MCF 10A (cell line): ENCODE results near the gene CSF1R. TPM values are rescaled to one million over a fixed set of nuclear protein-coding genes. Genes with fewer than 3 reads are reported as not detected.

Experiments
- BruUV-seq: library from RNA; stranded (reverse); fragments of 400-500 nt; replicated peaks from 2 replicates; lab custom pipeline; 2021; lab: Mats Ljungman, UMichigan
- CTCF ChIA-PET: fragments of 300-600 bp; sonication (Branson Sonifier 250); formaldehyde crosslinking; extraction: SDS; loops from one replicate; lab custom pipeline; 2021; ENCODE audit warnings: antibody characterized with exemption, inconsistent platforms; lab: Yijun Ruan, JAX
- POLR2A ChIA-PET: fragments of 300-600, 350-650 bp; sonication (Branson Sonifier 250); formaldehyde crosslinking; extraction: SDS; loops from one replicate; lab custom pipeline; 2020; ENCODE audit warnings: antibody characterized with exemption, inconsistent platforms; lab: Yijun Ruan, JAX
- DNase-seq: peaks from one replicate; pipeline ENCODE4 v3.0.0-alpha.2; 2018; ENCODE audit not compliant: unreplicated experiment
- H3K27ac Mint-ChIP-seq: one replicate; pipeline ENCODE4 v1.8.0; 2022; ENCODE audit warnings: mild to moderate bottlenecking, low read depth, mixed read lengths; ENCODE audit not compliant: unreplicated experiment
- H3K27me3 Mint-ChIP-seq: one replicate; pipeline ENCODE4 v1.8.0; 2022; ENCODE audit warnings: mixed read lengths; ENCODE audit not compliant: insufficient read depth, unreplicated experiment
- H3K36me3 Mint-ChIP-seq: one replicate; pipeline ENCODE4 v1.8.0; 2022; ENCODE audit warnings: mild to moderate bottlenecking, moderate library complexity, mixed read lengths; ENCODE audit not compliant: insufficient read depth, unreplicated experiment
- H3K4me1 Mint-ChIP-seq: one replicate; pipeline ENCODE4 v1.8.0; 2022; ENCODE audit warnings: mixed read lengths; ENCODE audit not compliant: insufficient read depth, unreplicated experiment
- H3K4me3 Mint-ChIP-seq: one replicate; pipeline ENCODE4 v1.8.0; 2022; ENCODE audit warnings: mild to moderate bottlenecking, moderate library complexity, mixed read lengths; ENCODE audit not compliant: unreplicated experiment
- H3K9me3 Mint-ChIP-seq: one replicate; pipeline ENCODE4 v1.8.0; 2022; ENCODE audit warnings: mixed read lengths; ENCODE audit not compliant: unreplicated experiment
- intact Hi-C: fragments of 100-400 bp; cut with micrococcal nuclease; formaldehyde crosslinking; loops from 2 replicates; pipeline ENCODE4 v1.14.1; 2022
- total RNA-seq: library from RNA; stranded (reverse); gene quantifications from 2 replicates; pipeline ENCODE4 v1.2.3, GENCODE V29; 2022
- TF ChIP-seq, protein P1 (sequence below): fragments of 200-600 bp; IDR thresholded peaks from one replicate; pipeline ENCODE4 v1.8.0; 2022; ENCODE audit warnings: antibody characterized with exemption, mild to moderate bottlenecking; ENCODE audit not compliant: unreplicated experiment

CSF1R gene
- total RNA-seq, 1 experiment from 2014 or later = 1.6 TPM

- TF ChIP-seq, protein P1, sequence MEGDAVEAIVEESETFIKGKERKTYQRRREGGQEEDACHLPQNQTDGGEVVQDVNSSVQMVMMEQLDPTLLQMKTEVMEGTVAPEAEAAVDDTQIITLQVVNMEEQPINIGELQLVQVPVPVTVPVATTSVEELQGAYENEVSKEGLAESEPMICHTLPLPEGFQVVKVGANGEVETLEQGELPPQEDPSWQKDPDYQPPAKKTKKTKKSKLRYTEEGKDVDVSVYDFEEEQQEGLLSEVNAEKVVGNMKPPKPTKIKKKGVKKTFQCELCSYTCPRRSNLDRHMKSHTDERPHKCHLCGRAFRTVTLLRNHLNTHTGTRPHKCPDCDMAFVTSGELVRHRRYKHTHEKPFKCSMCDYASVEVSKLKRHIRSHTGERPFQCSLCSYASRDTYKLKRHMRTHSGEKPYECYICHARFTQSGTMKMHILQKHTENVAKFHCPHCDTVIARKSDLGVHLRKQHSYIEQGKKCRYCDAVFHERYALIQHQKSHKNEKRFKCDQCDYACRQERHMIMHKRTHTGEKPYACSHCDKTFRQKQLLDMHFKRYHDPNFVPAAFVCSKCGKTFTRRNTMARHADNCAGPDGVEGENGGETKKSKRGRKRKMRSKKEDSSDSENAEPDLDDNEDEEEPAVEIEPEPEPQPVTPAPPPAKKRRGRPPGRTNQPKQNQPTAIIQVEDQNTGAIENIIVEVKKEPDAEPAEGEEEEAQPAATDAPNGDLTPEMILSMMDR = no peak
- Mint-ChIP-seq H3K4me1 (peaks cover 11% of the 10 kb centered on the region), H3K4me3 (no peak overlapping the region), H3K27ac (no peak overlapping the region), H3K9me3 (no peaks in the 10 kb centered on the region), H3K36me3 (peaks cover 93% of the 10 kb centered on the region), H3K27me3 (no peaks in the 10 kb centered on the region)
- DNase-seq = no peak
- intact Hi-C loops = no loop called here
- CTCF ChIA-PET = no interaction called here
- POLR2A ChIA-PET = no interaction called here
- no TSS peak for BruUV-seq
Measured at GRCh38 chr5:150013931-150014330, 72.4 kb downstream of the CSF1R start.

DNA sequence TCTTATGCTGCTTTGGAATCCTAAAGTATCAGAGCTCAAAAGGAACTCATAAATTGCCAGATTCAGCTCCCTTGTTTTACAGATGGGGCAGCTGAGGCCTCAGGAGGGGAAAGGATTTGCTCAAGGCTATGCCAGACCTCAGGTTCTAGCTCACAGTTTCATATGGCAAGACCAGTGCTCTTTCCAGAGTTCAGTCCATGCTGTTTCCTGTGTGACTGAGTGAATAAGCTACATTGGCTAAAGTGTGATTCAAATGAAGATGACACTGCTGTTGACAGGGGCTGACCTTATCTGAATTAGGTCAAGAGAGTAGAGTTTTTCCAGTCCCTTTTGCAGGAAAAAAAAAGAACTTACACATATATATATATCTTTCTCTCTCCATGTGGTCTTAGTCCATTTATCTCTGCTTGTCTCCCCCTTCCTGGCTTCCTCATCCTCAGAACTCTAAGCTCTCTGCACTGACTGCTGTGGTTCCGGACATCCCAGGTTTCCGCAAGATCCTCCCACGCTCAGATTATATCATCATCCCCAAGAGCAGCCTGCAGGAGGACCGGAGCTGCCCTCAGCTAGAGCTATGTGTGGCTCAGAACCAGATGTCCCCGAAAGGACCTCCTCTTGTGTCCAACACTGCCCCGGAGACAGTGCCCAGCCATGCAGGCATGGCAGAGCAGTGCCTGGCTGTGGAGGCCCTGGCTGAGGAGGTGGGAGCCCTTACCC lies 76.5 kb downstream of the CSF1R start:
- POLR2A ChIA-PET = interaction anchor here (0.8 to 1.9 kb wide), 5 partner anchors 10 to 50 kb away, joined by 3 to 6 read pairs (median 3); partner anchors contain the start of genes HMGXB3, SLC26A2 and TIGD6
- DNase-seq = no peak
- no TSS peak for BruUV-seq
- TF ChIP-seq, protein P1 = no peak
- intact Hi-C loops = loop anchor here (10.0 kb wide), 1 partner anchor 425 kb away; no protein-coding TSS in a partner anchor
- no peaks in the 10 kb centered on the region for H3K27me3 Mint-ChIP-seq
- CTCF ChIA-PET = interaction anchor here (0.7 to 2.7 kb wide), 5 partner anchors 8 to 427 kb away, joined by 3 to 10 read pairs (median 3); no protein-coding TSS in a partner anchor
- no peaks in the 10 kb centered on the region for H3K4me1 Mint-ChIP-seq
- H3K9me3 Mint-ChIP-seq = no peaks in the 10 kb centered on the region
- peaks cover 87% of the 10 kb centered on the region for H3K36me3 Mint-ChIP-seq
- H3K27ac Mint-ChIP-seq = peak overlapping the region; percentile 25
- no peak overlapping the region for H3K4me3 Mint-ChIP-seq

GRCh38 chr5:150007050-150007449 lies 79.3 kb downstream of the CSF1R start:
- POLR2A ChIA-PET = interaction anchor here (0.6 to 2.7 kb wide), 4 partner anchors 11 to 374 kb away, joined by 3 to 32 read pairs (median 3); no protein-coding TSS in a partner anchor
- H3K36me3 Mint-ChIP-seq = peaks cover 72% of the 10 kb centered on the region
- TF ChIP-seq, protein P1 = no peak
- H3K9me3 Mint-ChIP-seq = no peaks in the 10 kb centered on the region
- CTCF ChIA-PET = interaction anchor here (0.5 to 3.1 kb wide), 15 partner anchors 11 to 499 kb away, joined by 3 to 20 read pairs (median 4); no protein-coding TSS in a partner anchor
- intact Hi-C loops = loop anchor here (10.0 kb wide), 1 partner anchor 428 kb away; no protein-coding TSS in a partner anchor
- no peak for DNase-seq
- no TSS peak for BruUV-seq
- H3K27me3 Mint-ChIP-seq = no peaks in the 10 kb centered on the region
- peaks cover 21% of the 10 kb centered on the region for H3K4me1 Mint-ChIP-seq
- H3K4me3 Mint-ChIP-seq = no peak overlapping the region
- H3K27ac Mint-ChIP-seq = peak overlapping the region; percentile 25

DNA sequence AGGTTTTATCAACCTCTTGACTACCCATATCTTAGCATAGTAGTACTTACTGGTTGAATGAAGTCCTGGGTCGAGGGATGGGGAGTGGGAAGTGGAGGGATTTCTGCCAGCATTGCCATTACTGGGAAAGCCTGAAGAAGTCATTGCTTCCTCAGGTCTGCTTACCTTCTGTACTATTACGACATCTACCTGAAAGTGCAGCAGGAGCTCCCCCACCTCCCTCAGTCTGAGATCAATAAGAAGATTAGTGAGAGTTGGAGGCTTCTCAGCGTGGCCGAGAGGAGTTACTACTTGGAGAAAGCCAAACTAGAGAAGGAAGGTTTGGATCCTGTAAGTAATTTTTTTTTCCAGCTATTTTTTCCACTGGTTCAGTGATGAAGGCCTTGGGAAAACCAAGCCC lies 80.0 kb downstream of the CSF1R start:
- H3K27ac Mint-ChIP-seq = no peak overlapping the region
- DNase-seq = no peak
- intact Hi-C loops = loop anchor here (10.0 kb wide), 1 partner anchor 428 kb away; no protein-coding TSS in a partner anchor
- no peaks in the 10 kb centered on the region for H3K27me3 Mint-ChIP-seq
- H3K4me3 Mint-ChIP-seq = no peak overlapping the region
- H3K9me3 Mint-ChIP-seq = no peaks in the 10 kb centered on the region
- CTCF ChIA-PET = interaction anchor here (0.5 to 3.1 kb wide), 14 partner anchors 12 to 498 kb away, joined by 3 to 20 read pairs (median 4); no protein-coding TSS in a partner anchor
- peaks cover 70% of the 10 kb centered on the region for H3K36me3 Mint-ChIP-seq
- peaks cover 25% of the 10 kb centered on the region for H3K4me1 Mint-ChIP-seq
- POLR2A ChIA-PET = interaction anchor here (0.6 to 2.7 kb wide), 4 partner anchors 12 to 103 kb away, joined by 3 to 32 read pairs (median 4); no protein-coding TSS in a partner anchor
- no TSS peak for BruUV-seq
- TF ChIP-seq, protein P1 = no peak
